Kidney (tissue), 14 donors: ENCODE measurements around the gene ZNF692. TPM values are rescaled to one million over a fixed set of nuclear protein-coding genes. Genes with fewer than 3 reads are reported as not detected.

ENCODE experiments used
- DNase-seq, 5 donors: peaks; one replicate each; pipeline ENCODE4 v3.0.0-alpha.2; 2013 to 2020
- FAIRE-seq: peaks from 2 replicates; lab custom pipeline; 2012; peaks lifted over from hg19 to GRCh38; lab: Jason Lieb, UNC
- H3K27ac ChIP-seq, 2 donors: one replicate each; pipeline ENCODE4 v1.7.0; 2013; ENCODE audit warnings: low read depth in 2 of 2, low read length in 2 of 2, inconsistent platforms in 1 of 2
- H3K27me3 ChIP-seq: one replicate; pipeline ENCODE4 v1.7.1; 2013; ENCODE audit warnings: low read length, inconsistent platforms; ENCODE audit not compliant: control insufficient read depth, insufficient read depth
- H3K36me3 ChIP-seq, 3 donors: one replicate each; pipeline versions ENCODE4 v1.7.0 to v1.7.1; 2013; ENCODE audit warnings: low read length in 3 of 3, control low read depth in 1 of 3, inconsistent platforms in 1 of 3; ENCODE audit not compliant: insufficient read depth in 3 of 3, control insufficient read depth in 2 of 3
- H3K4me1 ChIP-seq, 3 donors: one replicate each; pipeline versions ENCODE4 v1.7.0 to v1.7.1; 2013; ENCODE audit warnings: low read length in 3 of 3, inconsistent platforms in 1 of 3, low read depth in 1 of 3; ENCODE audit not compliant: control insufficient read depth in 2 of 3, insufficient read depth in 2 of 3
- H3K4me3 ChIP-seq, 3 donors: one replicate each; pipeline versions ENCODE4 v1.7.0 to v1.8.1; 2013; ENCODE audit warnings: low read length in 3 of 3, control low read depth in 1 of 3, inconsistent platforms in 1 of 3
- H3K9ac ChIP-seq, 3 donors: one replicate each; pipeline versions ENCODE4 v1.7.0 to v1.7.1; 2013; ENCODE audit warnings: low read length in 3 of 3, control low read depth in 1 of 3, inconsistent platforms in 1 of 3
- H3K9me3 ChIP-seq, 3 donors: one replicate each; pipeline versions ENCODE4 v1.7.0 to v1.7.1; 2013; ENCODE audit warnings: low read length in 3 of 3, control low read depth in 1 of 3, inconsistent platforms in 1 of 3; ENCODE audit not compliant: control insufficient read depth in 2 of 3, insufficient read depth in 1 of 3
- intact Hi-C: fragments of 100-400 bp; cut with DNase I; formaldehyde crosslinking; loops from one replicate; pipeline ENCODE4 v1.11.1; 2022
- polyA plus RNA-seq: library from polyadenylated mRNA; stranded (reverse); fragments of 350-450 nt; fragmentation: Illumina TruSeq; extraction: RNeasy Lipid Tissue Mini Kit (QIAGEN cat#74804); gene quantifications from one replicate; pipeline ENCODE4 v1.2.3, GENCODE V29; 2014; ENCODE audit warnings: low read depth, low replicate concordance; ENCODE audit not compliant: insufficient read depth
- total RNA-seq: library from RNA; stranded (reverse); fragmentation: NEBNext Ultra II Directional; extraction: Animal tissue kit (Norgen Biotek cat#: 25700); gene quantifications from one replicate; pipeline ENCODE4 v1.2.1, GENCODE V29; 2021
- TF ChIP-seq, protein P1 (sequence below): IDR thresholded peaks from 3 replicates; pipeline ENCODE4 v1.5.1; 2012; ENCODE audit warnings: mild to moderate bottlenecking, moderate library complexity, borderline replicate concordance; ENCODE audit not compliant: insufficient read depth; ENCODE audit errors: extremely low read depth
- donor health status: control.
- donor health status: control.
- donor health status: control.
- donor health status: control.
- donor health status: control.
- donor health status: DM: yes; HTN: yes; CAD: no.
- donor health status: Normal renal cell carcinoma (clear cell type).

The ZNF692 gene
- total and polyA plus RNA-seq, 2 donors from 2014 or later: 29.6 to 34.4 TPM

DNA sequence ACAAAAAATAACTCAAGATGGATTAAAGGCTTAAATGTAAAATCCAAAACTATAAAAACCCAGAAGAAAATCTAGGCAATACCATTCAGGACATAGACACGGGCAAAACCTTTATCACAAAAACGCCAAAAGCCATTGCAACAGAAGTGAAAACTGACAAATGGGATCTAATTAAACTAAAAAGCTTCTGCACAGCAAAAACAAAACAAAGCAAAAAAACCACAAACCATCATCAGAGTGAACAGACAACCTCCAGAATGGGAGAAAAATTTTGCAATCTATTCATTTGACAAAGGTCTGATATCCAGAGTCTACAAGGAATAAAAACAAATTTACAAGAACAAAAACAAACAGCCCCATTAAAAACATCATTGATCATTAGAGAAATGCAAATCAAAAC is 42.7 kb upstream of the ZNF692 start:
- DNase-seq (no peak), FAIRE-seq (no peak)
- no peak overlapping the region for H3K4me3 ChIP-seq
- no peak overlapping the region for H3K27ac ChIP-seq
- H3K9me3 ChIP-seq: no peaks in the 10 kb centered on the region
- H3K27me3 ChIP-seq: no peaks in the 10 kb centered on the region
- TF ChIP-seq, protein P1, sequence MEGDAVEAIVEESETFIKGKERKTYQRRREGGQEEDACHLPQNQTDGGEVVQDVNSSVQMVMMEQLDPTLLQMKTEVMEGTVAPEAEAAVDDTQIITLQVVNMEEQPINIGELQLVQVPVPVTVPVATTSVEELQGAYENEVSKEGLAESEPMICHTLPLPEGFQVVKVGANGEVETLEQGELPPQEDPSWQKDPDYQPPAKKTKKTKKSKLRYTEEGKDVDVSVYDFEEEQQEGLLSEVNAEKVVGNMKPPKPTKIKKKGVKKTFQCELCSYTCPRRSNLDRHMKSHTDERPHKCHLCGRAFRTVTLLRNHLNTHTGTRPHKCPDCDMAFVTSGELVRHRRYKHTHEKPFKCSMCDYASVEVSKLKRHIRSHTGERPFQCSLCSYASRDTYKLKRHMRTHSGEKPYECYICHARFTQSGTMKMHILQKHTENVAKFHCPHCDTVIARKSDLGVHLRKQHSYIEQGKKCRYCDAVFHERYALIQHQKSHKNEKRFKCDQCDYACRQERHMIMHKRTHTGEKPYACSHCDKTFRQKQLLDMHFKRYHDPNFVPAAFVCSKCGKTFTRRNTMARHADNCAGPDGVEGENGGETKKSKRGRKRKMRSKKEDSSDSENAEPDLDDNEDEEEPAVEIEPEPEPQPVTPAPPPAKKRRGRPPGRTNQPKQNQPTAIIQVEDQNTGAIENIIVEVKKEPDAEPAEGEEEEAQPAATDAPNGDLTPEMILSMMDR: no peak
- H3K9ac ChIP-seq: no peak overlapping the region
- no peaks in the 10 kb centered on the region for H3K36me3 ChIP-seq
- intact Hi-C loops: no loop called here
- no peaks in the 10 kb centered on the region for H3K4me1 ChIP-seq

DNA sequence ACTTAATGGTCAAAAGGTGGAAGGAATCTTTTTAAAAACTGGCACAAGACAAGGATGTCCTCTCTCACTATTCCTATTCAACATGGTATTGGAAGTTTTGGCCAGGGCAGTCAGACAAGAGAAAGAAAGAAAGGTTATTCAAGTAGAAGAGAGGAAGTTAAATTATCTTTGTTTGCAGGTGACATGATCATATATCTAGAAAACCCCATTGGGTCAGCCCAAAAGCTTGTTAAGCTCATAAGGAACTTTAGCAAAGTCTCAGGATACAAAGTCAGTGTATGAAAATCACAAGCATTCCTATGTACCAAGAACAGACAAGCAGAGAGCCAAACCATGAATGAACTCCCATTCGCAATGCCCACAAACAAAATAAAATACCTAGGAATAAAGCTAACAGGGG is 41.8 kb upstream of the ZNF692 start:
- Histone ChIP-seq H3K4me3 (no peak overlapping the region), H3K4me1 (no peaks in the 10 kb centered on the region), H3K27me3 (no peaks in the 10 kb centered on the region), H3K9me3 (no peaks in the 10 kb centered on the region), H3K27ac (no peak overlapping the region), H3K36me3 (no peaks in the 10 kb centered on the region), H3K9ac (no peak overlapping the region)
- DNase-seq (no peak), FAIRE-seq (no peak)
- TF ChIP-seq, protein P1: no peak
- intact Hi-C loops: no loop called here

DNA sequence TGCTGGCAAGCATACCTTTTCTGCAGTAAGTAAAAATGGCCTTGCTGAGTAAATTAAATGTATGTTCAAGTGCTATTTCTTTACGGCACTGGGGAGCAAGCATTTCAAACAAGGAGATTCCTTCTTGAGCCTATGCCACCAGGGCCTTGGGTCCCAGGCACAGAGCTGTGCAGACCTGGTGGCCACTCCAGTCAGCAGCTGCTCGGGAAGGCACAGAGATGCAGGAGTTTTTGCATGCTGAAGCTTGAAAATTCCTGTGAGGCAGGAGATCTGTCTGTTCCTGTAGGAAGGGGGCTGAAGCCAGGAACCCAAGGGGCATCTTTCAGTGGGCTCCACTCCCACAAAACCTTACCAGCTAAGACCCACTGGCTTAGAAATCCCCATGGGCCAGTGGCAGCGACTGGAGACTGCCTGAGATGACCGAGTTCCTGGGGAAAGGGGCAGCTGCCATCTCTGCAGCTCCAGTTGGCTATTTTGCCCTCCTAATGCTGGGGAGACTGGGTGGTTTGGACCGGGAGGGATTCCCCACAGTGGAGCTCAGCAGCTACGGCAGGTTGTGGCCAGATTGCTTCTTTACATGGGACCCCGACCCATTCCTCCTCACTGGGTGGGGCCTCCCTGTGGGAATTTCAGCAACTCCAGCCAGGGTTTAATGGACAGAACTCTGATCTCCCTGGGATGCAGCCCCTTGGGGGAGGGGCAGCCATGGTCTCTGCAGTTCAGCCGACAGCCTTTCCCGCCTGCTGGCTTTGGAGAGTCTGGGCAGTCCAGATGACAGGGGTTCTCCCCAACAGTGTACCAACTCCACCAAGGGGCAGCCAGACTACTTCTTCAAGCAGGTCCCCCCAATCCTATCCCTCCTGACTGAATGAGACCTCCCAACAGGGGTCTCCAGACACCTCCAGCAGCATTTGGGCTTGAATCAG is 38.8 kb upstream of the ZNF692 start:
- no peak overlapping the region for H3K27ac ChIP-seq
- intact Hi-C loops: no loop called here

More for the DNA sequence above, 38.8 kb upstream of the ZNF692 start:
- Histone ChIP-seq H3K9me3 (no peaks in the 10 kb centered on the region), H3K4me3 (no peak overlapping the region), H3K4me1 (no peaks in the 10 kb centered on the region), H3K9ac (no peak overlapping the region), H3K36me3 (no peaks in the 10 kb centered on the region), H3K27me3 (no peaks in the 10 kb centered on the region)
- TF ChIP-seq, protein P1: no peak
- FAIRE-seq (no peak), DNase-seq (no peak)
